ENCODE measurements around the gene TAS2R13. TPM values are rescaled to one million over a fixed set of nuclear protein-coding genes. Genes with fewer than 3 reads are reported as not detected.

Gene TAS2R13
- total and polyA plus RNA-seq, 8 donors: 0.58 to 13.0 (median 3.0) TPM; not detected in 3

DNA sequence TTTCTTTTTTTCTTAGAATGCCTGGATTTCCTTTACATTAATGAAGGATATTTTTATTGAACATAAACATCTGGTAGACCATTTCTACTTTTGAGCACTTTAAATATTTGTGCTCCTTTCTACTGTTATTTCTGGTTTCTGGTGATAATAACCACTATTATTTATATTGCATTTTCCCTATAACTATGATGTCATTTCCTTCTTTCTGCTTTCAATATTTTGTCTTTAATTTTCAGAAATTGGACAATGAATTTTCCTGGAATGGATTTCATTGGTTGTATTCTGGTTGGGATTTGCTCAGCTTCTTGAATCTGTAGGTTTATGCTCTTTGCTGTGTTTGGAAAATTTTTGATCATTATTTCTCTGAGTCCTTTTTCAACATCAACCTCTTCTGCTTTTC, 20.1 kb downstream of the TAS2R13 start:
- Histone ChIP-seq H3K4me3 (no peak overlapping the region), H3K27ac (no peak overlapping the region), H3K36me3 (no peaks in the 10 kb centered on the region), H3K9me3 (no peaks in the 10 kb centered on the region), H3K27me3 (no peaks in the 10 kb centered on the region), H3K4me1 (peaks cover 0 to 6% (median 0%) of the 10 kb centered on the region in 4 donors)
- no peak for DNase-seq
- TF ChIP-seq EP300 (IDR thresholded peaks at IDR 0.05): no peak
- no peak for TF ChIP-seq POLR2AphosphoS5 (IDR thresholded peaks at IDR 0.05)
- TF ChIP-seq POLR2A (IDR thresholded peaks at IDR 0.05): no peak
- TF ChIP-seq, protein P1, sequence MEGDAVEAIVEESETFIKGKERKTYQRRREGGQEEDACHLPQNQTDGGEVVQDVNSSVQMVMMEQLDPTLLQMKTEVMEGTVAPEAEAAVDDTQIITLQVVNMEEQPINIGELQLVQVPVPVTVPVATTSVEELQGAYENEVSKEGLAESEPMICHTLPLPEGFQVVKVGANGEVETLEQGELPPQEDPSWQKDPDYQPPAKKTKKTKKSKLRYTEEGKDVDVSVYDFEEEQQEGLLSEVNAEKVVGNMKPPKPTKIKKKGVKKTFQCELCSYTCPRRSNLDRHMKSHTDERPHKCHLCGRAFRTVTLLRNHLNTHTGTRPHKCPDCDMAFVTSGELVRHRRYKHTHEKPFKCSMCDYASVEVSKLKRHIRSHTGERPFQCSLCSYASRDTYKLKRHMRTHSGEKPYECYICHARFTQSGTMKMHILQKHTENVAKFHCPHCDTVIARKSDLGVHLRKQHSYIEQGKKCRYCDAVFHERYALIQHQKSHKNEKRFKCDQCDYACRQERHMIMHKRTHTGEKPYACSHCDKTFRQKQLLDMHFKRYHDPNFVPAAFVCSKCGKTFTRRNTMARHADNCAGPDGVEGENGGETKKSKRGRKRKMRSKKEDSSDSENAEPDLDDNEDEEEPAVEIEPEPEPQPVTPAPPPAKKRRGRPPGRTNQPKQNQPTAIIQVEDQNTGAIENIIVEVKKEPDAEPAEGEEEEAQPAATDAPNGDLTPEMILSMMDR (IDR thresholded peaks at IDR 0.05): no peak
- intact Hi-C loops (cut with DNase I; ENCODE audit: low total_unique reads): no loop called here

DNA sequence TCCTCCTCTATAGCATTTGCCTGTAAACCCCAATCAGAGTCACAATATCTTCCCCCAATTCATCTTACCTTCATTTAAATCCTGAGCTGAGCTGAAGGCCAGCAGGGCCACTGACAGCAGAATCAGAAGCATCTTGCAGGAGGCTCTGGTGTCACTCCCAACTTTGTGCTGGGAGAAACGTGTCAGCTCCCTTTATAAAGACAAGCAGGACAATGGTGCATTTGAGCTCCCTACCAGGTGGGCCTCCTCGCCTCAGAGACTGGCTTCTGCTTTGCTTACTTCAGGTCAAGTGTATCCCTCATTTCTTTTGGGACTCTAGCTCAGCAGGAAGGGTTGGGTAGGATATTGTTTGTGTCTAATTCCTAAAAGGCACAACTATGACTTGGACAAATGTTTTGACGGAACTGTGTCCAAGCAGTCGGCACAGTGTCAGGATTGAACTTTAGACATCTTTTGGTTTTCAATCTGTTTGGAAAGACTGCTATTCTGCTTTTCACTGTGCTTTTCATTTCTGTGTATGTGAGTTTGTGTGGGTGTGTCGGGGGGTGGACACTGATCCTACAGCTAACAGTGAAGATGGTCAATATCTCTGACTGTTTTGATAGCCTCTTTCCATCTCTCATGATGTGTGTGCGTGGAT, 25.2 kb downstream of the TAS2R13 start, which contains the start of gene PRH1:
TSS of gene PRH1 (minus strand) at position 170 of the 640 bp plus-strand sequence. CDS start at position 132, 38 bp downstream.
- Histone ChIP-seq H3K27ac (no peak within 1 kb of the TSS), H3K27me3 (no peaks in the 10 kb centered on the region), H3K36me3 (peaks cover 0 to 10% (median 2%) of the 10 kb centered on the region in 4 donors), H3K4me1 (no peaks in the 10 kb centered on the region), H3K9me3 (no peaks in the 10 kb centered on the region), H3K4me3 (no peak within 1 kb of the TSS)
- 93 to 97% (median 95%) methylated on average over 6 of the region's 6 CpGs for WGBS, 5 donors
- intact Hi-C loops (cut with DNase I; ENCODE audit: low total_unique reads): no loop called here
- TF ChIP-seq, protein P1 (IDR thresholded peaks at IDR 0.05): no peak
- no peak for DNase-seq

DNA sequence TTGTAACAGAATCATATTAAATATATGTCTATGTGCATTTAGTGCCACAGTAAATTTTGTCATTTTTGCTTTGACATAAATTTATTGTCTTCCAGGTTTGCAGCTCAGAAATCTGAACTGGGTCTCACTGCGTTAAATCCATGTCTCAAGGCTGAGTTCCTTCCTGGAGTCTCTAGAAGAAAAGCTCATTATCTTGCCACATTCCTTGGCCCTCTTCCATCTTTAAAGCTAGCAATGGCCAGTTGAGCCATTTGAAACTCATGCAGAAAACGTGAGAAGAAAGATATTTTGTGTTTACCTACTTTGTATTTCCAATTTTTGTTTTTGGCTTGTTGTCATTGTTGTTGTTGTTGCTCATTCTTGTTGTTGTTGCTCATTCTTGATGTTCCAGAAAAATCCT, 36.0 kb downstream of the TAS2R13 start:
- no peak for DNase-seq
- intact Hi-C loops (cut with DNase I; ENCODE audit: low total_unique reads): no loop called here
- Histone ChIP-seq H3K27ac (no peak overlapping the region), H3K4me1 (peaks cover 0 to 4% (median 0%) of the 10 kb centered on the region in 4 donors), H3K27me3 (no peaks in the 10 kb centered on the region), H3K36me3 (peaks cover 5 to 18% (median 13%) of the 10 kb centered on the region in 4 donors), H3K4me3 (no peak overlapping the region), H3K9me3 (peaks cover 0 to 4% (median 0%) of the 10 kb centered on the region in 4 donors)
- TF ChIP-seq EP300 (IDR thresholded peaks at IDR 0.05): no peak
- no peak for TF ChIP-seq POLR2AphosphoS5 (IDR thresholded peaks at IDR 0.05)
- no peak for TF ChIP-seq POLR2A (IDR thresholded peaks at IDR 0.05)
- TF ChIP-seq, protein P1 (IDR thresholded peaks at IDR 0.05): no peak
- WGBS, 5 donors: 19 to 47% (median 39%) methylated on average over 2 of the region's 2 CpGs

- peak in 1 of 2 donors; percentile 22 for DNase-seq
- Histone ChIP-seq H3K36me3 (no peaks in the 10 kb centered on the region), H3K4me3 (no peak overlapping the region), H3K27me3 (no peaks in the 10 kb centered on the region), H3K4me1 (no peaks in the 10 kb centered on the region), H3K9me3 (peaks cover 0 to 3% (median 0%) of the 10 kb centered on the region in 4 donors), H3K27ac (no peak overlapping the region)
- WGBS, 5 donors: 48 to 75% (median 57%) methylated on average over 2 of the region's 2 CpGs
- intact Hi-C loops (cut with DNase I; ENCODE audit: low total_unique reads): no loop called here
- no peak for TF ChIP-seq POLR2AphosphoS5 (IDR thresholded peaks at IDR 0.05)
- no peak for TF ChIP-seq EP300 (IDR thresholded peaks at IDR 0.05)
- TF ChIP-seq, protein P1 (IDR thresholded peaks at IDR 0.05): peak in 1 of 7 experiments; percentile 24
- no peak for TF ChIP-seq POLR2A (IDR thresholded peaks at IDR 0.05)
Observed at GRCh38 chr12:10867381-10867780, 42.0 kb downstream of the TAS2R13 start.

Data from stomach (tissue), 9 donors.